Measurements from ENCODE around the gene DDX23.

The DDX23 gene

DNA sequence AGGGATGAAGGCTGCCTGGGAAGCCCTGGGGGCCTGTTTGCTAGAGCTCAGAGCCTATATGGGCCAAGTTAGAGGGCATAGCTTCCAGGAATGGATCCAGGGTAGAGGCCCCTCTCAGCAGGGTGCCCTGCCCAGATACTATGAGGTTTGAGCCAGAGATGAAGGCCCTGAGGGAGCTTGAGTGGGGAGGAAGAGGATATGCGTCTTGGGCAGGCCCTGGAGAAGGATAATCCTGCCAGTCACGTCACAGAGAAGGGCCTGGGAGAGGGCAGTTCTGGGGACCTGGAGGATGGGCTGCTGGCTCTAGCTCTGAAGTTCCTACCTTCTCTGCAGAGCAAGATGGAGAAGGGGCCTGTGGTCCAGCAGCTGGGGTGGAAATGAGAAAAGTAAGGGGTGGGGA lies 39.6 kb downstream of the DDX23 start:
- in situ Hi-C loops (cut with MboI; ENCODE audit: low pct_unique_long_range_greater_than_20kb, low sequenced_read_pairs), result no loop called here
- no peak for DNase-seq

DNA sequence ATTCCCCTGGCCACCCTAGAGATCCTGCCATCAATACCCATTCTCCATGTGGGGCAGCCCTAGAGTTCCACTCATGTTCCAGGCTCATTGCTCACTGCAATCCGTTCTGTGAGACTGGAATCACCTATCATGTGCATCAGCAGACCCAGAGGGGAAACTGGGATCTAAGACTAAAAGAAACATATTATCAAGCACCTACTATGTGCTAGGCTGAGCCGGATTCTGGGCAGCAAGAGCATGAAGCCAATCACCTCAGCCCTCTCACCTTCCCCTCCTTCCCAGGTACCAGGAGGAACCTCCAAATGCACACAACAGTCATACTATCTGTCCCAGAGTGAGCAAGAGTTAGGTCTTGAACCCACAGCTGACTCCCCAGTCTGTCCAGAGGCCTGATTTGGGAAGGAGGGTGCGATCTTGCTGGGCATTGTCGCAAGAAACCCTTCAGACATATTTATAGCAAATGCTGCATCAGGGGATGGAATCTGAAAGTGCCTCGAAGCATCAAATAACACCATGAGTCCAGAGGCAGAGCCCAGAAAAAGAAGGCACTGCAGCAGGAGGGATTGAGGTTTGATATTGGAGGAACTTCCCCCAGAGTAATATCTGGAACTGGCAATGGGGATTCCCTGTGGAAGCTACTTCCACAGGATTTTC lies 40.4 kb downstream of the DDX23 start:
- in situ Hi-C loops (cut with MboI; ENCODE audit: low pct_unique_long_range_greater_than_20kb, low sequenced_read_pairs), result no loop called here
- no peak for DNase-seq

DNA sequence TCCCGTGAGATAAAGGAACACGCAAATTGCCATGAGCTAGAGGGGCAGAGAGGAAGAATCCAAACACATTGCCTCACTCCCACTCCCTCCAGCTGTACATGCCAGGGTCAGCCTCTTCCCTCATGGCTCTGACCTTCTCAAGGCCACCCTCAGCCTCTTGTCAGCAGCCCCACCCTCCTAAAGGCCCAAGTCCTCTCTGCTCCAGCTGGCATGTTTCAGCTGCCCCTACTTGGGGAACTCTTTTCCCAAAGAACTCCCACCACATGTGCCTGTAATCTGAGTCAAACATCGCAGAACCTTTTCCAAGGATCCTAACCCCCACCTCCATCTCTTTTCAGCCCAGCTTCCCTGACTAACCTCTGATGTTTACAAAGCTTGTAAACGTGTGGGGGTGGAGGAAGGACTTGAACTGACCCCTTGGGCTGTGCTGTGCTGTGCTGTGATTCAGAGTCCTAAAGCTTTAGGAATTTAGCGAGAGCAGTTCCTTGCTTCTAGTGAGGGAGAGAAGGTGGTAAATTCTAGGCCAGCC lies 41.0 kb downstream of the DDX23 start:
- in situ Hi-C loops (cut with MboI; ENCODE audit: low pct_unique_long_range_greater_than_20kb, low sequenced_read_pairs), result no loop called here
- no peak for DNase-seq

DNA sequence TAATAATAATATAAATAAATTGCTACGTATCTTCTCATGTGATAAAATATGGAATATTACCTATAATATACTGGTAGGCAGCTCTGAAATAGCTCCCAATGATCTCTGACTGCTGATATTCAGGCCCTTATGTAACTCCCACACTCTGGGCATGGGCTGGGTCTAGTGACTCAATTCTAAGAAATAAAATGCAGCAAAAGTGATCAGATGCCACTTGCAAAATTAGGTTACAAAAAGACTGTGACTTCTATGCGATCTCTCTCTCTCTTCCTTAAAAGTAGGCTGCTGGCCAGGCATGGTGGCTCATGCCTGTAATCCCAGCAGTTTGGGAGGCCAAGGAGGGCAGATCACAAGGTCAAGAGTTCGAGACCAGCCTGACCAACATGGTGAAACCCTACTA lies 44.0 kb downstream of the DDX23 start:
- in situ Hi-C loops (cut with MboI; ENCODE audit: low pct_unique_long_range_greater_than_20kb, low sequenced_read_pairs), result no loop called here
- no peak for DNase-seq

DNA sequence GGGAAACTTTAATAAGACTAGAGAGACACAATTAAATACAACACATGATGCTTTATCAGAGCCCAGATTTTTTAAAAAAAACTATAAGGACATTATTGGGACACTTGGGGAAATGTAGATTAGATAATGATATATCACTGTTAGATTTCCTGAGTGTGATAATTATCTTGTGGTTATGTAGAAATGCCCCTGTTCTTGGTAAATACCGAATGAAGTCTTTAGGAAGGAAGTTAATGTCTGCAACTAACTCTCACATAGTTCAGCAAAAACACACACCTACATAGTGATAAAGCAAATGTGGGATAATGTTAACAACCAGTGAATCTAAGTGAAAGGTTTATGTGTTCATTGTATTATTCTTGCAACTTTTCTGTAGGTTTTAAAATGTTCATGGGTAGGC lies 48.3 kb downstream of the DDX23 start:
- in situ Hi-C loops (cut with MboI; ENCODE audit: low pct_unique_long_range_greater_than_20kb, low sequenced_read_pairs), result no loop called here
- no peak for DNase-seq

DNA sequence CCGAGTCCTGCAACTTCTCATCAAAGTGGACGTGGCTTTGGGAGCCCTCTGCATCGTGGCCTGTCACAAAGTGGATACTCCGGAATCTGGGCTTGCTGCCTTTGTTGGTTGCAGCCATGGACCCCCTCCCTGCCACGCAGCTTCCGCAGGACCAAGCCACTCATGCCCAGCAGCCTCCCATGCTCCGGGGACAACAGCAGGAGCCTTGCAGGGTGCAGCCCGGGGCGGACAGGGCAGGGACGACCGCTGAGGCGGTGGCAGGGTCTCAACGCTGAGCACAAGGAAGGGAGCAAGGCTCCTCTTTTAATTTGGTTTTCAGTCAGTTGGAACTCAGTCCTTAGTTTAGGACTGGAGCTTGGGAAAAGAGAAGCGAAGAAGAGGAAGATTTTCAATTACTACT lies 51.0 kb downstream of the DDX23 start:
- in situ Hi-C loops (cut with MboI; ENCODE audit: low pct_unique_long_range_greater_than_20kb, low sequenced_read_pairs), result no loop called here
- DNase-seq, result no peak

DNA sequence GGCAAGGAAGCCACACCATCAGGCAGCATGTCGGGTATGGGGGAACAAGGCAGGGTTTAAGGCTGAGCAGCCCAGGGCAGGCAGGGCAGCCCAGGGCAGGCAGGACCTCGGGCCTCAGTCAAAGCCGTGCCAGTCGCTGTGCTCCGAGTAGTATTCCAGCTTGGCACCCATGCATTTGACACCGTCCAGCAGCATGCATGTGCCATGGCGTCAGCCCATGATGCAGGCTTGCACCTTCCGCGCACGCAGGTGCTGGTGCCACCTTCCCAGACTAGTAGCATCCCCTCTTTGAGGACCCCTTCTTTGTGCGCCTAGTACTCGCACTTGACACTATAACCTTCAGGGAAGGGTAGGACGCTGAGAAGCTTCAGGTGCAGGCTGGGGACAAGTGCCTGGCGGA lies 51.5 kb downstream of the DDX23 start:
- in situ Hi-C loops (cut with MboI; ENCODE audit: low pct_unique_long_range_greater_than_20kb, low sequenced_read_pairs), result no loop called here
- no peak for DNase-seq

DNA sequence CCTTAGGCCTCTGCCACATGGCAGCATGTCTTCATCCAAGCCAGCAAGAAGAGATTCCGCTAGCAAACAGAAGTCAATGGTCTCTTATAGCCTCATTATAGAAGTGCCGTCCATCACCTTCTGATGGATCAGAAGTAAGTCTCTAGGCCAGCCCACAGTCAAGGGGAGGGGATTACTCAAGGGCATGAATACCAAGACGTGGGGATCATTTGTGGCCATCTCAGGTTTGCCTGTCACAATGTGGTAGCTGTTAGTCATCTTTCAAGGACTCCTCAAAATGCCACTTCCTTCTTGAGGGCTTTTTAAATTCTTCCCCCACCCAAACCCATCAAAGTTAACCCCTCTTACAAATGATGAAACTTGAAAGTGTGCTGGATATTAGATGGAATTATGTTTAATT lies 55.0 kb downstream of the DDX23 start:
- peak; percentile 28 for DNase-seq
- in situ Hi-C loops (cut with MboI; ENCODE audit: low pct_unique_long_range_greater_than_20kb, low sequenced_read_pairs), result no loop called here

DNA sequence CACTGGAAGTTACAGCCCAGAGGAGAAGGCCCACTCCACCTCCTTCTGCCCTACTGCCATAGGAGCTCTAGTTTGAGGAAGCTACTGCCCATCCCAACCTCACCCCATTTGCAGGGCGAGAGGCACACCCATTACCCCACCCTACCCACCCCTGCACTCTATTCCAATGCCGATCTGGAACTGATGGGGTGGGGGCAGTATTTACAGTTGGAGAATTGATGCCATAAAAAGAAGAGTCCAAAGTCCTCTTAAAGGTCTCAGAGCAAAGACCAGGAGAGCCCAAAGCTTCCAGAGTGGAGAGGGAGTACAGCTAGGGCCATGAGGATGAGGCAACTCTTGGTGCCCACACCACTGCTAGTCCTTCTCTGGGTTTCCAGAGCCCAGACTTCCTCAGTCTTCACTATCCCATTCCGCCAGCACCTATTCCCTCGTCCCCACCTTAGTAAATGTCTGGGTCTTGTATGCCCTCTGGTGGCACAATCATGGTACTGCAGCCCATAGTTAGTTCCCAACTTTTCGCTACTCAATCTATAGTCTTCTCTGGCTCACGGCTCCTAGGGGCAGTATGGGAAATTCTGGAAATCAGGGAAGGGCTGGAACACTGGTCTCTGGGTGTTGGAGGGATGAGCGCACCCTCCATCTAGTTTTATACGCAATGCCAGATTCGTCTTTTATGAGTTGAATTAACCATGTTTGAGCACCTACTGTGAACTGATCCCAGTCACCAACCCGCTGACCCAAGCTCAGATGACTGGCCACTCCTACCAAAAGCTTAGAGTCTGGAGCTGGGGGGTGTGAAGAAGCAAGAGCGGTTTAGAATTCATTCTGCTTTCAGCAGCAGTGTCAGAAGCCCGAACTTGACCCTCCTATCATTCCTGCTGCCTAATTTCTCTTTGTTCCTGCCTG lies 56.2 kb downstream of the DDX23 start:
- peak; percentile 84 for DNase-seq
- in situ Hi-C loops (cut with MboI; ENCODE audit: low pct_unique_long_range_greater_than_20kb, low sequenced_read_pairs), result no loop called here

DNA sequence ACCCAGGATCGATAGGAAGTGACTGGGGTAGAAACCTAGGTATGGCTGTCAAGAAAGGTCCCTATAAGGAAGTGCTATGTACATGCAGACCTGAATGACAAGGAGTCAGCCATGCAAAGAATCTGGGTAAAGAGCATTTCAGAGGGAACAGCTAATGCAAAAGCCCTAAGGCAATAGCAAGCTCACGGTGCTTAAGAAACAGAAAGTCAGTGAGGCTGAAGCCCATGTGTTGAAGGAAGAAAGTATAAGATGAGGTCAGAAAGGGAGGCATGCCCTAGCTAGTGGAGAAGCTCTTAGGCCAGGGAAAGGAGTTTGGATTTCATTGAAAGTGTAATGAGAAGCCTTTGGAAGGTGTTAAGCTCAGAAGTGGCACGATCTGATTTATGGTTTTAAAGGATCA lies 57.1 kb downstream of the DDX23 start:
- DNase-seq, result no peak
- in situ Hi-C loops (cut with MboI; ENCODE audit: low pct_unique_long_range_greater_than_20kb, low sequenced_read_pairs), result no loop called here

DNA sequence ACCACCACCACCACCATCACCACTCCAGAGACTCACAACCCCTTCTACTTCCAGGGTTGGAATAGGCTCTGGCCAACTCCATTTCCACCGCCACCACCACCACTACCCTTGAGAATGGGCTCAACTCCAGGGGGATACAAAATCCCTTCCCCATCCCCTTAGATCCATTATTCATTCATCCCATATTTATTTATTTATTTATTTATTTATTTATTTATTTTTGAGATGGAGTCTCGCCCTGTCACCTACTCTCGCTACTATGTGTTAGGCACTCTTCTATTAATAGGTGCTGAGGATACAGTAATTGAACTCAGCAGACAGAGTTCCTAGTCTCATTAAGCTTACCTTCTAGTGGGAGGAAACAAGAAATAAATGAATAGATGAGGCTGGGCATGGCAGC lies 58.3 kb downstream of the DDX23 start:
- in situ Hi-C loops (cut with MboI; ENCODE audit: low pct_unique_long_range_greater_than_20kb, low sequenced_read_pairs), result no loop called here
- DNase-seq, result no peak

DNA sequence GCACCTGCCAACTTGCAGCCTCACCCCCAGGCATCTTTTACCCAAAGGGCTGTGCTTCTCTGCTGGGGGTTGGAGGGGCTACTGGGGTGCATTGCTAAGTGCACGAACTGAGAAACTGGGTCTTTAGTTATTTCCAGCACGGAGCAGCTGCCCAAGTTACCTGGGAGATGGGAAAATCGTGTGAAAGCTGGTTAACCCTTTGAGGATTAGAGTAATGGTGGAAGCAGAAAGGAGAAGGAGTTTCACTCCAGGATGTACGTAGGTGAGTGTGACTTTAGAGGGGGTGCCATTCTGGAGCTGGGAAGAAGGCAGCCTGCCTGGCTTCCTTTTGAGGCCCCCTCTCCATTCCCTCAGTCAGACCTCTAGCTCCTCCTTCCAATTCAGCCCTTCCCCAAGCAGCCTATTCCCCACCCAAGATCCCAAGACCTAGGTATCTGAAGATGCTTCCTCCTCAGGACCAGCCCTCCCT lies 62.1 kb downstream of the DDX23 start:
- in situ Hi-C loops (cut with MboI; ENCODE audit: low pct_unique_long_range_greater_than_20kb, low sequenced_read_pairs), result no loop called here
- DNase-seq, result no peak

DNA sequence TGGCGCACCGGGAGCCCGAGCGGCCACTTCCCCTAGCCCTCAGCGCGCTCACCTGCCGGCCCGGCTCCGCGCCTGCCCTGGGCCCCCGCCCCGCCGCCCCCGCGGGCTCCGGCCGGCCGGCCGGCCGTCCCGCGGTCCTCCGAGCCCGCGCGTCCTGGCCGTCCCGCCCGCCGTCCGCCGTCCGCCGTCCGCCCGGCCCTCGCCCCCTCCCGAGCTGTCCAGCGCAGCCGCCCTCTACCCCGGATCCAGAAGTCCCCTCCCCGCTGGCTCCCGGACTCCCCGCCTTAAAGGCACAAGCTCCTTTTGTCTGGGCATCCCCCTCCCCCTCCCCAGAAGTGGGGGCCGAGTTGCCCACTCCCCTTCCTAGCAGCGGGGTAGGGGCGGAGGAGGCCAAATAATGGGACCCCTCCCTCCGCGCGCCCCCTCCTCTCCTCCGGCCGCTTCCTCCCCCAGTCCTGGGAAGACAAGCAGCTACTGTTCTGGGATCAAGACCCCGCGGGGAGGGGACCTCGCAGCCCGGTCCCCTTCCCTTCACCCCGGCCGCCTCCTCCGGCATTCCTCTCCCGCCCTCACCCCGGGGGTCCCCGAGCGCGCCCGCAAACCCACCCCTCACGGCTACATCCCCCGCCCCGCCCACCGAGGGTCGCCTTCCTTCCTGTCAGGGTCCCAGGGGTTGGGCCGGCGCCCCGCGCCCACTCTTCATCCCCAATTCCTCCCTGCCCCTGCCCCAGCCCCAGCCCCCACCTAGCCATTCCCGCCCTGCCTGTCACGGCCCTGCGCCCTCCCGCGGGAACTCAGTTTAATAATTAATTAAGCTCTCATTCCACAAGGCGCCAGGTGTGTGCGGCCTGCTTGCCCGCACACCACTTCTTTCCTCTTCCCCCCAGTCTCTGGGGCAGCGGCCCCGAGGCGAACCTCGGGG lies 62.8 kb downstream of the DDX23 start, which contains the start of gene ADCY6:
ADCY6 (minus strand) TSS at position 236 of the 922 bp plus-strand sequence. CDS start 5,655 bp downstream, outside the sequence.
- DNase-seq, result no peak
- in situ Hi-C loops (cut with MboI; ENCODE audit: low pct_unique_long_range_greater_than_20kb, low sequenced_read_pairs), result no loop called here

DNA sequence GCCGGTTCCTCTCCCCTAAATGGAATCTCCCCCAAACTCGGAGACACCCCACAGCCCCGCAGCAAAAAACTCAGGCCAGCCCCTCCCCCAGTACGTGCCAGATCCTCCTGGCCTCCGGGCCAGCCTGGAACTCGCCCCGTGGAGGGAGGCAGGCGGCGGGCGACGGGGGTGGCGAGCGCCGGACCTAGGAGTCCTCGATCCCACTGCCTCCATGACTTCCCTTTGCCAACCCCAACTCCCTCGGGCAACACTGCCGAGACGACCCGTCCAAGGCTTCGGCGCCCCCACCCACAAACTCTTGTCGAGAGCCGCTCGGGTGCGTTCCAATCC lies 63.5 kb downstream of the DDX23 start:
- in situ Hi-C loops (cut with MboI; ENCODE audit: low pct_unique_long_range_greater_than_20kb, low sequenced_read_pairs), result no loop called here
- no peak for DNase-seq

DNA sequence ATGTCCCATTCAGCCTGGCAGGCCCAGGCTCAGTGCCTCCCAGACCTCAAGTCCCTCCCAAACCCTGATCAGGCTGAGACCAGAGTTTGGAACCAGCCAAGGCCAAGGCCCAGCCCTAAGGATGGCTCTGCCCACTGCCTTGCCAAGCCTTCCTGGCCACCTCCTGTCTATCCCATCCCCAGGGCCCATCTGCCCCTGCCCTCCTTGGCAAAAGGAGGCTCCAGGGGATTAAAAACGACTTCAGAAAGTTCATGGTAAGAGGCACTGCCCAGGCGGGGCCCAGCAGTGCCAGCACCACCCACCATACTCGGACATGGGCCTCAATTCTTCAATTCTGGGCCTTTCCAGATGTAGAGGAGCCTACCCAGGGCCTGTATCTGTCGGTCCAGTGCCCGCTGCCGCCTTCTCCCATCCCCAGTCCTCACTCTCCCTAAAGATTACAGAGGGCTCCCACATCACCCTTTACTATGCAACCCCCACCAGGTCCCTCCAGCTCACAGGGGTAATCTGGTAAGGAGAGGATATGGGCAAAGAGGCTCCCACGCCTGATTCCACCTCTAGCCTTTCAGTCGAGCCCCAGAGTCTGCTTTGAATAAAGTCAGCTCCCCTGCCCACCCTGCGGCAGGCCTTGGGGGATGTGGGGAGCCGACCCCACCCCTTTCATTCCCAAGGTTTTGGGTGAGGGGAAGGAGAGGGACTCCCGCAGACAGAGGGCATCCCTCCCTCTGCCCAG lies 64.0 kb downstream of the DDX23 start:
- no peak for DNase-seq
- in situ Hi-C loops (cut with MboI; ENCODE audit: low pct_unique_long_range_greater_than_20kb, low sequenced_read_pairs), result no loop called here

DNA sequence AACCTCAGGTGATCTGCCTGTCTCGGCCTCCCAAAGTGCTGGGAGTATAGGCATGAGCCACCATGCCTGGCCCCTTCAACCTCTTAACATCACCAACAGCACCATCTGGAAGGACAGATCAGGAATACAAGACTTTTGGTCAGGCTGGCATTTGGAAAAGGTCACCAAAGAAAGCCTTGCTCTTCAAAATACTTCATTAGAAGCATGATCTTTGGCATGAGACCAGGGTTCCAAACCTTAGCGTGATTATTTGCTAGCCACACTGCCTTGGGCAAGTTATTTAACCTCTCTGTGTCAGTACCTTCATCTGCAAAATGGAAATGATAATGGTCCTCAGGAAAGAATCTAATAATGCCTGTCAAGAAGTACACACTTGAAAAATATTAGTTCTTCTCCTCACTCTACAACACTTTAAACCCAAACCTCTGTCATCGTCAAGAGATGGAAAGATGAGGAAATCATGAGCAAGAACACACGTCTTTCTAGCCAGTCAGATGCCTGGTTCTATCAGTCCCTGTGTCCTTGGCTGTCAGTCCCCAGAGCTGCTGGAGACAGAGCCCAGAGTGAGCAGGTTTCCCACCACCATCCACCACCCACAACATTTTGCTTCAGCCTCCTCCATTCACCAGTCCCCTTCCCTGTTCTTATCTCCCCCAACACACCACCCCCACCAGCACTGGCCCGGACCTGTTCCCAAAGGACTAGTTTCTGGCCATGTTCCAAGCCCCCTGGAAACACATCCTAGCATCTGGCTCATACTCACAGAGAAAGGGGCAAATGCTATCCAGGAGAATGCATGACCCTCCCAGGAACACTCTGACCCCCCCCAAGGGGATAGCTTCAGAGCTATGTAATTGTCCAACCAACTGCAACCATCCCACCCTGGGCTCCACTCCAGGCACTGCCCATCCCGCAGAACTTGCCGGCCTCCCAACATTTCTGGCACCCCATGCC lies 65.1 kb downstream of the DDX23 start:
- no peak for DNase-seq
- in situ Hi-C loops (cut with MboI; ENCODE audit: low pct_unique_long_range_greater_than_20kb, low sequenced_read_pairs), result no loop called here

DNA sequence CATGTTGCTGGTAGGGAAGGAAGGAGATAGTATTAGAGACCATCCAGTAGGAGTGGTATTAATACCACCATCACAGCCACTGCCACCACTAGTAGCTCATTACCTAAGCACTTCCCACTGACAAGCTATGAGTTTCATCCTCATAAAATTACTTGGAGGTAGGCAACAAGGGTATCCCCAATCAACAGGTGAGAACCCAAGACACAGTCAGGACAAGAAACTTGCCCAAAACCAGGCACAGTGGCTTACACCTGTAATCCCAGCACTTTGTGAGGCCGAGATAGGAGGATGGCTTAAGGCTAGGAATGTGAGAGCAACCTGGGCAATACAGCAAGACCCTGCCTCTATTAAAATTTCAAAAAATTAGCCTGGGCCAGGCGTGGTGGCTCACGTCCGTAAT lies 68.5 kb downstream of the DDX23 start:
- DNase-seq, result no peak
- in situ Hi-C loops (cut with MboI; ENCODE audit: low pct_unique_long_range_greater_than_20kb, low sequenced_read_pairs), result no loop called here
